GM21360 (cell line): ENCODE data around the gene FGF13.

Source experiments
- ATAC-seq: cut with Tn5 transposase; IDR thresholded peaks from one replicate; pipeline ENCODE4 v1.9.1; 2021; ENCODE audit warnings: mild to moderate bottlenecking, moderate library complexity; ENCODE audit not compliant: unreplicated experiment

Gene FGF13

DNA sequence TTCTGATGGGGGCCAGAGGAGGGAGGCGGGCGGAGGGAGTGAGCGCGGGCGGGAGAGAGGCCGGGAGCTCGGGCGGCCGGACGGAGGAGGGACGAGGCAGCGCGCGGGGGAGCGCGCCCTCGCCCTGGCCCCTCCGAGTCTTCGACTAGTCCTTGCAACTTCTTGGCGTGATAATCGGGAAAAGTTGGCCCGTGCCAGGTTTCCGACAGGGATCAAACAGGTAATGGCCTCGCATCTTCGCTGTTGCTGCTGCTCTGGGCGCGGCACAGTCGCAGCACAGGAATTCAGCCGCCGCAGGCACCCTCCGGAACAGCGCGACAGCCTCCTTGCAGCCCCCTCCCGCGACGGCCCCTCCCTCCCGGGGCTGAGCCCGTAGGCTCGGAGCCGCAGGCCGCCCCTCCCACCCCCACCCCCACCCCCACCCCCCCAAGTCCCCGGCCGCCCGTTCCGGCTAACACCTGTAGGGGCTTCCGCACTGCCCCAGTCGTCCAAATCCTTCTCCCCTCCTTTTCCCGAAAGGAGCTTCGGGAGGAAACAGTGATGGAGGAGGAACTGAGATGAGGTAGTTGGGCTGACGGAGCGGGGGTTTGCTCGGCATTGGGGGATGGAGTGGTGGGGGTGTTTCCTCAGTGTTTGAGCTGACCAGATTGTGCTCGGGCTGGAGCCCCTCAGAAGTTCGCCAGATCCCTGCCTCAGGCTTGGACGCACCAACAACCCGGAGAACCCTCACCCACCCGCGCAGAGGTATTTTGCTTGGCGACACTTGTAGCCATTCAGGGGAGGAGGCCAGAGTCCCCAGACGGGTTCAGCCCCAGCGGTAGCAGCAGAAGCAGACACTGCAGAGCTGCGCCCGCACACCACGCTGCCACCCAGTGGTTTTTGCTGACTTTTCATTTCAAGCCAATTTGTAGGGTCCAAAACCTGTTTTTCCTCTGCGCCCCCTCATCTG lies at the start of gene FGF13:
Gene FGF13, minus strand, starts transcription at position 319 of the 949 bp plus-strand sequence. CDS start 714 bp downstream, outside the sequence.
- peak; percentile 65 for ATAC-seq

DNA sequence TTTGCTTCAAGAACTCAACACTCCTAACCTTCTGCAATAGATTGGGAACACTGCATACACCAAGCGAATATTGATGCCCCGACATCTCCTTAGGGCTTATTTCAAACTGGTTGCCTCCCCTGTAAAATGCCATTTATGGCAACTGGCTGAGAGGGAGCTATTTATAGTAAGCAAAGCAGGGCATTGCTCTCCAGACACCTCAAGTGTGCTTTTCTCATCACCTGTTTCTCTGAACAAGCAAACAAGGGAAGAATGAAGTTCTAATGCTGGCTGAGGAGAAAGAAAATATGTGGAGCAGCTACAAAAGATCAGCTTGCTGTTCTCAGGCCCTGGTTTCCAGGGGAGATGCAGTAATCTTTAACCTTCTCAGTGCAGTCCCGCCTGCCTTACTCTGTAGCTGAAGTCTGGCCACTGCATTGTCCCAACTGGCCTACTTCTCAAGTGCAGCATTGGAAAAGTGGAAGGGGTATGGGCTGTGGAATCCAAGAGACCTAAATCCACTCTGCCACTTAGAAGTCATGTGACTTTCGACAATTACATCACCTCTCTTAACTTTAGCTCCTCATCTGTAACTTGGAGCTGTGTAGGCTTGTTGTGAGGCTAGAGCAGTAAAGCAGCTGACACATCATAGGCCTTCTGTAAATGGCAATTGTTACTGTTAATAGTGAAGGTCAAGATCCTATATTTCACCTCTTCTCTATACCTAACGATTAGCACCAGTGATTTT lies 47.9 kb upstream of the FGF13 start:
- no peak for ATAC-seq

DNA sequence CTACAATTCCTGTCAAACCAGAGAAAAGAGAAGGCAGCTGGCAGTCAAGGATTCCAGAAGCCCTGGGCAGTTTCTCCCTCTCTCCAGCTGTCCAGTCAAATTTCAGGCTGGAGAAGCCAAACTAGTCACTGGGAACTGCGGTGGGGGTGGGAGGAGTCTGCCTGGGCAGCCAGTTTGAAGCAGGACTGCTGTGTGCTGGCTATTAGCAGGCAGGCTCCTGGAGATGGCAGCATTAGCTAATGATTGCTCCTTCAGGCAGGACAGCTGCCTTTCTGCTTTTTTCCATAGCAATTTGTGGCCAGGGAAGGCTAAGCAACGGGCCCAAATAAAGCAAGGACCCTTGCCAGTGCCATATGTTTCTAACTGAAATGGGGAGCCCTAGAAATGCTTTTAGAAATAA lies 44.7 kb upstream of the FGF13 start:
- no peak for ATAC-seq

DNA sequence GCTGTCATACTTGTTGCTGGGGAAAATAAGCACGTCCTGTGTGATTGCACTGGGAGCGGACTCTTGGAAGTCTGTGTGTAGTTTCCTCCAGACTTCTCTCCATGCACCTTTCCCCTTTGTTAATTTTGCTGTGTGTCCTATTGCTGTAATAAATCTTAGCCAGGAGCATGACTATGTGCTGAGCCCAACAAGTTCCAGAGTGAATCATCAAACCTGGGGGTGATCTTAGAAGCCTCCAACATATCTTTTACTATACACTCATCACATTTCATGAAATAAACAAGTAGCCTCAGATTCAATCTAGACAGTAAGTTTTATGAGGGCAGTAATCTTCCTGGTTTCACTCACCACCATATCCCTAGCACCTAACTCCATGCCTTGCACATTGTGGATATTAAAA lies 43.3 kb upstream of the FGF13 start:
- ATAC-seq, result no peak

DNA sequence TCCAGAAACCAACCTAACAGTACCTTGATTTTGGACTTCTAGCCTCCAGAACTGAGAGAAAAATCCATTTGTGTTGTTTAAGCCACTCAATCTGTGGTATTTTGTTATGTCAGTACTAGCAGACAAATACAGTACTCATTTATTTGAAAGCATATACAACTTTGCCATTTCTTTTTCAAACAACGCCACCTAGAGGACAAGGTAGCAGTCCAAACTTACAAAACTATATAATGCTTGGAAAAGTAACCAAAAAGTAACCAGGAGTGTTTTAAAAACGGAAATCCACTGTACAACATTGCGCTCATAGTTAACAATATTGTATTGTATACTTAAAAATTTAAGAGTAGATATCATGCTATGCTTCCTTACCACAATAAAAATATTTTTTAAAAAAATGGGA lies 37.0 kb upstream of the FGF13 start:
- peak; percentile 48 for ATAC-seq

DNA sequence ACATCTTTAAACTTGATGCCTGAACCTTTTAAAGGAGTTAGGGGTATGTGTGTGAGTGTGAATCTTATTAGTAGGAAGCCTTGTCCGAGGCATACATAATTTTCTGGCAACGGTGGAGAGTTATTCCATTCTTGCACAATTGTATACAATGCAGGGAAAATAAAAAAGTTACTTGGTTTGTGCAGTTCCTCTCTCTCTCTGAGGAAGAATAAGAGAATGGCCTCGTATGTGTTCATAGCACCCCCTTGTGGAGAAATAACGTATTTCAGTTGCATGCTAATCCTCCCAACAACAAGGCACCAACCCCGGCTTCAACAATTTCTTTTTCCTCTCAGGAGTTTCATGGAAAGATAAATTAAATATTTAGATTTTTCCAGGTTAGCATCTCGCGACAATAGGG lies 33.7 kb upstream of the FGF13 start:
- peak; percentile 75 for ATAC-seq

DNA sequence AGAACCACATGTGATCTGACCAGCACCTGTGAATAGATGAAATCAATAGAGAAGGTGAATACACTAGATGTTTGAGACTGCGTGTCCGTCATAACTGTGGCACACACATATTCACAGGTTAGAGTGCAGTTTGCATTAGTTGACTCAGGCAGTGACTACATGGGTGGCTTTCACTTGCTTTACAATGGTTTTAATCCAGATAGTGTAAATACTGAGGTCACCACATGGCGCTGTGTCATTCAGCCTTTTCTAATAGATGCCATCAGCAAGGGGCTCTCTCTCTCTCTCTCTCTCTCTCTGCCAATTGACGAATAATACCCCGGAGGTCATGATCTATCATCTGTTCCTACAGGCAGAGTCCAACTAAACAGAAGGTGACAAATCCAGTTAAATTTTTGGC lies 30.7 kb upstream of the FGF13 start:
- ATAC-seq, result no peak

DNA sequence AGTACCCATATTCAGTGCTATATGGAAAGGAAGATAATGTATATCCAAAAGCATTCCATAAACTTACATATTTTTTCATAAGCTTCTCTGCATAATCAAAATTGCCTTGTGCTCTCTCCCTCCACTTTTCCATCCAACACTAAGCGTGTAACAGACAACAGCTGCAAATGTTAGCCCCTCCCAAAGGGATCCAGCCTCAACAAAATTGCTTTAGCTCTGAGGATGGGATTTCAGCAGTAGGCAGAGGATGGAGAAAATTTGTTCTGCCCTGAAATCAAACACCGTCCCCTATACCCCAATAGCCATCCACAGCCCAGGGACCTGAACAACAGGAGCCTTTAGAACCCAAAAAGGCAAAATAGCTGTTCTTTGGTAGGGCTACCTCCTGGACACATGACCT lies 28.8 kb upstream of the FGF13 start:
- no peak for ATAC-seq

DNA sequence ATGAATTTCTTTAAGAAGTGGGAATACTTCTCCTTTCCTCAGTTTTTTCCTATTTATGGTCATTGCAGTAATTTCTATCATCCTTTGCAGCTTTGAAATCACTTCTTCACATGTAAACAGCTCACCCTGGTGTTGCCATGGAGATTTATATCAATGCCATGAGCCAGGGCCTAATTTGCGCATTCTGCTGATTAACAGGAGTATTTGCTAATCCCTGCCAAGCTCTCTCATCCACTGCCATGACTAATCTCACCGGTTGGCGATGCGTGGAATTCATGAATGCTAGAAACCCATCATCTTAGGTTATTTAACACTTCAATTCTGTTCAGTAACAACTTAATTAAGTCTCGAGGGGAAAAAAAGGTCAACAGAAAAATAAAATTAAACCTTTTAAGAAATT lies 11.8 kb upstream of the FGF13 start:
- ATAC-seq, result no peak

DNA sequence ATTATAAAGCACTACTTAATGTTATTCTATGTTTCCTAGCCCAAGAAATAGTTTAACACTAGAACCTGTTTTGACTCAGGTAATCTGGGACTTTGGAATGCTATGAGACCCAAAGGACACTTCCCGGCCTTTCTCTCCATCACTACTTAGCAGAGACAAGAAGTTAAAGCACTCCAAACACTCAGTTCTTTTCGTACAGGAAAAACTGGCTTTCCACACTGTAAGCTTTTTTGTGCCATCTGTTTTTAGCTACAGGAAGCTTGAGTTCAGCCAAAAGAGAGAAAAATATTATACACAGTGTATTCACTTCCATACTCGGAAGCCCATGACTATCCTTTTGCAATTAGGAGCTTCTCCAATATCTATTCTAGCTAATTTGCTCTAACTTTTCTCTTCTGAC lies 7.9 kb upstream of the FGF13 start:
- ATAC-seq, result no peak

DNA sequence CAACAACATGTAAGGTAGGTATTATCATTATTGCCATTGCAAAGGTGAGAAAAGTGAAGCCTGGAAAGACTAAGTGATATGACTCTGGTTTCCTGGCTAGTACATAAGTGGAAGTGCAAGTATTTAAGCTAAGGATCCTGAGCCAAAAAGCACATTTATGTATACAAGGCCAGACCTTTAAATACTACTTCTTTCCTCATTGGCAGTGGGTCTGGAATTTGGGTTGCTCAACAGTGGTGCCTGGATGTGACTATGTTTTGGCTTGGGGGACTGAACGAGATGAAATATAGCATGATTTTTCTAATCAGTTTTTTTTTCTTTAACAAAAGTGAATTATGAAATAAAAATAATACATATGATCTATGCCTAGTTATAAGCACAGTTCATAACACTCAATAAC lies 7.4 kb upstream of the FGF13 start:
- no peak for ATAC-seq

DNA sequence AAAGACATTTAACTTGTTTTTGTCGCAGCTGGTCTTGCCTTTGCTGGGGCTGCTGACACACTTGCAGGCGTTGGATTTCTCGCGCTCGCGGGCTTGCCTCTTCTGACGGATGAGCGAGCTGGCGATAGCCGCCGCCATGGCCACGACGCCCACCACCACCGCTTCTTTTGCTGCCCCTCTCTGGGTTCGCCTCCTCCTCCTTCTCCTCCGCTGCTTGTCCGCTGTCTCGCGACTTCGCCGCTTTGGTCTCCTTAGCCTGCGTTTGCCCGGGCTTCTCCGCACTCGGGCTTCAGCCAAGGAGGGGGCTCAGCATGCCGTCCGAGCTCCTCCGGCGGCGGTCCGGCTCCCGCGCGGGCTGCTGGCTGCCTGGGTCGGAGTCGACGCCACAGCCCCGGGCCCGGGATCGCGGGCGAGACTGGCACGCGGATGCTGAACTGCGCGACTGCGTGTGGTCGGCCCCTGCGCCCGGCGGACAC lies 613 bp downstream of the FGF13 start:
- no peak for ATAC-seq

DNA sequence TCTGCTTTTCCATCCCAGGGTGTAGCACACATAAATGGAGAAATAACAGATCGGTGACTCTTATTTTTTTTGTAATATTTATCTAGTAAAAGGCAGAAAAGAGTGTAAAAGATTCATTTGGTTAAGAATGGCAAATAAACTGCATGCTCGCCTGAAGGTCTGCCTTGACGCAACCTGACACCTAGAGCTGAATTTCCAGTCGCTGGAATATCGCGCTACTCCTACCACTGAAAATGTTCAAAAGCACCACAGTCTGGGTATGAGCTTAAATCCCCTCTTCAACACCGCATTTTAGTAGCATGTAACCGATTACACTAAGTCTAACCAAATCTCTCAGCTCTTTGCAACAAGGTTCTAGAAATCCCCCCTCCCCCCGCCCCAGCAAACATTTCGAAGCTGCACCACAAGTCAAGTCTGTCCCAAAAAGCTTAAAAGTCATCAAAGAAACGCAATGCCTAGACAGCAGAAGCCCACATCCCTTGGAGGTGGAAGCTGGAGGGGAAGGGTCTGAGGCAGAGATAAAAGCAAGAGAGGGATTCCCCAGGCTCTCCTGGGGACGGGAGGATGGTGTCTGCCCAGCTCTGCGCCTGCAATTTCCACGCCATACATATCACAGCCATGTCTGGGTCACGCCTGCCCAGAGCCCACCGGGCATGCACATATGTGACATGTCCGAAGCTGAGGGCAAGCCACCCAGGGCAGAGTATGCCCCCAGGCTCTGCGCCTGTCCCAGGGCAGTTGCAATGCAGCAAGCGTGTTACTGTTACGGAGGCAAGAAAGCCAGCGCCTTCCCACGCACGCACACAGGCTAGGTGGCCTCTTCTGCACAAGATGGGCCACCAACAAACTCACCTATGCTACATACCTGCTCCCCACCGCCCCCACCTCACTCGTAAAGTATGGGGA lies 1.4 kb downstream of the FGF13 start:
- no peak for ATAC-seq

DNA sequence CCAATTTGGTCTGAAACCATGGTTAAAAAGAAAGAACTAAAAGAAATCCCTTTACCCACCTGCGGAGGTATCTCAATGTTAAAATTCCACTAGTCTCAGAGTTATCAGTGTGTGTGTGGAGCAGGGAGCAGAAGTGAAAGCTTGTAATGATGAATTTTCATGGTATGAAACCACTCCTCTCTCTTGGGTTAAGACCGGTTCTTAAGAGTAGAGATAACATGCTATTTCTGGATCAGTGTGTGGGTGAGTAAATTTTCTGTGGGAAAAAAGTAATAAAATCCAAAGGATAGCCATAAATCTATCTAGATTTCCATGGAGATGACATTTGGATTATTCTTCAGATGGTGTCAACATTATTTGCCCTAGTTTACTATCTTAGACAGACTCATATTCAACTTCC lies 3.2 kb downstream of the FGF13 start:
- no peak for ATAC-seq

DNA sequence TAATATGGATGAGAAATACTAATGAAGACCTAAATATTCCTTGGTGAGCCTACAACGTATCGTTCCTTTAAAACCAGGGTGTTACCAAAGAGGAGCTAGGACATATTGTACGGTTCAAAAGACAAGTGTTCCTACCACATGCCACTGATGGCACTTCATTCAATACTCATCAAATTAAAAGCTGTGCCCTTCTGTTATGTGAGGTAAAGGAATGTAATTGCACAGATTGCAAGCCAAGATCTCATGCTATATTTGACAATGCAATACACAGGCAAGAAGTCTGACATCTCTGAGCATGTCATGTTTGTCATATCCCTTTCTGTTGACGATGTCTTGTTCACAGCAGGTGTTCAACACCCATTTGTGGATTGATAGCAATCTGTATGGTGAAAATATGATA lies 6.9 kb downstream of the FGF13 start:
- ATAC-seq, result no peak

DNA sequence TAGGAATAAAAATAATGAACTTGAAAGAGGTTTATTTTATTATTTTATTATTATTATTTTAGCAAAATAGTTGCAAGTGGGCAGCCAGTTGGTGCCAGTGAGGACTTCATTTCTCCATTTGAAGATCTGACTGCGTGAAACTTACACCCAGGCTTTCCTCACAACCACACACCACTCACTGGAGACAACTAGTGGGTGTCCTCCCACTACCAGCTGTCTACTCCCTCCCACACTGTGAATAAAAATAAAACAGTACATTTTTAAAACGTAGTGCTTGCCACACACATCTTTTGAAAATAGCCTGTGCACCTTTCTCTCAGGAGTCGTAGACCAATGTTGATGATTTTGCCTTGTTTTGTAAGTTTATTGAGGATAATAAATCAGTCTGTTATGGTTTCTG lies 7.4 kb downstream of the FGF13 start:
- no peak for ATAC-seq

DNA sequence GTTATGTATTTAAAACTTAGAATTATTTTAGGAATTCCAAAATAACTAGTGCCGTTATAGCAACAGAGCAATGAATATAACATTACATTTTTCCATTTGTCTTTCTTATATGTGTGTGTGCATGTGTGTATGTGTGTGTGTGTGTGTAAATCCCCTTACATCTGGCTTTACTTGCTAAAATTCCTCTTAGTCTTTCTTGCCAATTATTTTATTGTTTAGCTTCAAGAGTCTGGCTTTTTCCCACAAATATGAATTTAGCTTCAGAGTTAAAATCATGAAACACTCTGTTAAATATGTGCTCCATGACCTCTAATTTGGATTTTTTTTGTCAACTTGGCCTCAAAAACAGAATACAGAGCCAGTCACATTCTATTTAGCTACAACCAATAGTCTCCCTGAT lies 18.9 kb downstream of the FGF13 start:
- no peak for ATAC-seq

DNA sequence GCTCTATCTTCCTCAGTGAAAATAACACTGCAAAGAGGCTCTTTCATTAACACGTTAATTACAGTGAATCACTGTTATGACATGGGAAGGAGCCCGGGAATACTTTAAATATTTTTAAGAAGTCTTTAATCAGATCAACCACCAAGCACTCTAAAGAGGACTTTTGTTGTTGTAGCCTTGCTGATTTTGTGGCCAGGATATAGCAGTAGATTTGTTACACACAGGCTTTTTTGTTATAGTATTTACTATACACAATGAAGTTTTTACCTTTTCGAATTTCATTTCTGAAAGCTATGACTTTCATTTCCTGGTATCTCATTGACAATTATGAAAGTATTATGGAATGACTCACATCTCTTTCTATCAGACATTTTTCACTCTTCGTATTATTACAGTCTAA lies 20.3 kb downstream of the FGF13 start:
- ATAC-seq, result no peak

DNA sequence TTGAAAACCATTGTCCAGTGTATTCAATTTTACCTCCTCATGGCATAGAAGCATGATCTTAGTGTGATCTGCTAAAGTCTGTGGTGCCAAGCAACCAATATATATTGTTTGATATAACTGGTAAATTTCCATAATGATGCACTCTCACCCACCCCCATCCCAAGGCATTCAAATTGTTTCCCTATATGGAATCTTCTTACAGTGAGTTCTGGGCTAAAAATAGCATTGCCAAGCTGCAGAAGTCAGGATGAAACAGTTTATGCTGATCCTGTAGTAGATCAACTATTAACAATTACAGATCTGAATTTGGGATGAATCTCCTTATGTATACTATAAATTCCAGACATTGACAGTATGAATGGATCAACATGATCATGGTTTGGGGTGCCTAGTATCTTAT lies 20.9 kb downstream of the FGF13 start:
- no peak for ATAC-seq

DNA sequence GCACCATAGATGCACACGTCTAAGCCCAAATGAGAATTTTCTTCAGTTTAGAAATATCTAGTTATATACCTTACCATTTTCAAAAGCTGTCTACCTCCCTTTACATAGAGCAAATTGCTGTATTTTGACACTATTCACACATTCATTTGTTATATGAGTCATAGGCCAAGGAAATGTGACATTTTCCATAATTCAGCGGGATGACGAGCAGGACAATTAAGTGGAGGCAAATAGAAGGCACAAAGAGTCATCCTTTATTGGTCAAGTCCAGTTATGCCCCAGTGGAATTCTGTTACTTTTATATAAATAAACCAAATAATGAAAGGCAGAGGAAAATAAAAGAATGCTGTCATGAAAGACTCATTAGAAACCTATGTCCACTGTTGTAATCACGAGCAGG lies 27.9 kb downstream of the FGF13 start:
- no peak for ATAC-seq

DNA sequence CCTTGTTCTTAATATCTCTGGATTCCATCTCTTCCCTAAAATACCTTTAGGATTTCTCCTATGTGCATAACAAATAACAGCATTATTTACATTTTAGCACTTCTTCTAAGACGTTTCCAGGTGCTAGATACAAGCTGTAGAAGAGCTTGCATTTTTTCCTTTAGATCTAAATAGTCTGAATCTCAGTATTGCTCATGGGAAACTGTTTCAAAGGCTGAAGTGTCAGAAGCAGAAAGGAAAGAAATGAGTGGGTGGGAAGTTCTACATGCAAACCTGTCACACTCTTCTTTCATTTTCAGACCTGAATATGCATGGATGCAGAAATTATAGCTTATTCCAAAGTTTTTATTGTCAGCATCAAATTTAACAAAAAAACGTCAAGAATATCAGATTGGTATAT lies 41.8 kb downstream of the FGF13 start:
- no peak for ATAC-seq
